Mucosa of descending colon (tissue), 3 donors: Measurements from ENCODE around the gene ANKFY1. TPM values are rescaled to one million over a fixed set of nuclear protein-coding genes. Genes with fewer than 3 reads are reported as not detected.

Experiments used
- ATAC-seq: fragments of 200-7000 bp; cut with Tn5 transposase; one replicate; pipeline ENCODE4 v1.9.1; 2020; ENCODE audit warnings: mild to moderate bottlenecking, moderate library complexity
- DNase-seq, 3 donors: peaks; one replicate each; pipeline ENCODE4 v3.0.0-alpha.2; 2020
- H3K36me3 ChIP-seq: fragments of 200-600 bp; one replicate; pipeline ENCODE4 v1.8.0; 2021; ENCODE audit warnings: low read depth, mild to moderate bottlenecking
- H3K4me1 ChIP-seq: fragments of 200-600 bp; one replicate; pipeline ENCODE4 v1.8.0; 2021; ENCODE audit warnings: low read depth, mild to moderate bottlenecking
- H3K4me3 ChIP-seq: fragments of 200-600 bp; one replicate; pipeline ENCODE4 v1.8.0; 2021; ENCODE audit warnings: mild to moderate bottlenecking
- H3K9me3 ChIP-seq: fragments of 200-600 bp; one replicate; pipeline ENCODE4 v1.8.0; 2021; ENCODE audit warnings: mild to moderate bottlenecking
- intact Hi-C, 2 donors: fragments of 100-400 bp; cut with DNase I in 1 of 2; cut with micrococcal nuclease in 1 of 2; formaldehyde crosslinking; loops; one replicate each; pipeline versions ENCODE4 v1.11.0 to v1.11.1; 2022; cut with DNase I, micrococcal nuclease
- total RNA-seq, 3 donors: library from RNA; stranded (reverse); fragmentation: NEBNext Ultra II Directional in 2 of 3; extraction: Animal tissue kit (Norgen Biotek cat#: 25700) in 2 of 3; gene quantifications; one replicate each; pipeline versions ENCODE4 v1.2.1 to v1.2.4, GENCODE V29; 2021 to 2023
- TF ChIP-seq, protein P1 (sequence below): fragments of 200-600 bp; IDR thresholded peaks from one replicate; pipeline ENCODE4 v1.8.0; 2022; ENCODE audit warnings: antibody characterized with exemption, mild to moderate bottlenecking
- donor health status: DM: no; HTN: no; CAD: no; lungs with moderate emphysema.
- donor health status: DM: no; HTN: no; CAD: no.
- donor health status: DM: no; HTN: yes; CAD: no.

ANKFY1 gene
- total RNA-seq, 3 donors from 2014 or later = 52.0 to 94.3 (median 59.5) TPM

DNA sequence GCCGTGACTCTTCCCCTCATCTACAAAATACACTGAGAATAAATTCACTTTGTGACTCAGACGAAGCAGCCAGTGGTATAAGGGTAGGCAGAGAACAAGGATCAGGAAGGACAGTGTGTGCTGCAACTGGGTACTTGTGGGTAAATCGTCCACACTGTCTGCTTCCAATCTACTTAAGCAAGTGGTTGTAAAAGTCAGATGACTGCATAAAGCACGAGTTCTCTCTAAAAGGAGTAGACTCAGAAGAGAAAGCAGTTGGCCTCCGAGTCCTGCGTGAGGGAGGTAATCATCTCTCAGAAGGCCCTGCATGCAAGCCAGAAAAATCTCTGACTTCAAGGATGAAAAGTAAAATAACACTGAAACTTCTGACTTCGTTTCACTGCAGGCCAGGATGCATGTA is 43.1 kb downstream of the ANKFY1 start:
- ATAC-seq (peak; percentile 96), DNase-seq (peak in 1 of 3 donors; percentile 43)
- TF ChIP-seq, protein P1, sequence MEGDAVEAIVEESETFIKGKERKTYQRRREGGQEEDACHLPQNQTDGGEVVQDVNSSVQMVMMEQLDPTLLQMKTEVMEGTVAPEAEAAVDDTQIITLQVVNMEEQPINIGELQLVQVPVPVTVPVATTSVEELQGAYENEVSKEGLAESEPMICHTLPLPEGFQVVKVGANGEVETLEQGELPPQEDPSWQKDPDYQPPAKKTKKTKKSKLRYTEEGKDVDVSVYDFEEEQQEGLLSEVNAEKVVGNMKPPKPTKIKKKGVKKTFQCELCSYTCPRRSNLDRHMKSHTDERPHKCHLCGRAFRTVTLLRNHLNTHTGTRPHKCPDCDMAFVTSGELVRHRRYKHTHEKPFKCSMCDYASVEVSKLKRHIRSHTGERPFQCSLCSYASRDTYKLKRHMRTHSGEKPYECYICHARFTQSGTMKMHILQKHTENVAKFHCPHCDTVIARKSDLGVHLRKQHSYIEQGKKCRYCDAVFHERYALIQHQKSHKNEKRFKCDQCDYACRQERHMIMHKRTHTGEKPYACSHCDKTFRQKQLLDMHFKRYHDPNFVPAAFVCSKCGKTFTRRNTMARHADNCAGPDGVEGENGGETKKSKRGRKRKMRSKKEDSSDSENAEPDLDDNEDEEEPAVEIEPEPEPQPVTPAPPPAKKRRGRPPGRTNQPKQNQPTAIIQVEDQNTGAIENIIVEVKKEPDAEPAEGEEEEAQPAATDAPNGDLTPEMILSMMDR = no peak
- Histone ChIP-seq H3K36me3 (no peaks in the 10 kb centered on the region), H3K9me3 (no peaks in the 10 kb centered on the region), H3K4me1 (peaks cover 11% of the 10 kb centered on the region), H3K4me3 (no peak overlapping the region)
- intact Hi-C loops = no loop called here

DNA sequence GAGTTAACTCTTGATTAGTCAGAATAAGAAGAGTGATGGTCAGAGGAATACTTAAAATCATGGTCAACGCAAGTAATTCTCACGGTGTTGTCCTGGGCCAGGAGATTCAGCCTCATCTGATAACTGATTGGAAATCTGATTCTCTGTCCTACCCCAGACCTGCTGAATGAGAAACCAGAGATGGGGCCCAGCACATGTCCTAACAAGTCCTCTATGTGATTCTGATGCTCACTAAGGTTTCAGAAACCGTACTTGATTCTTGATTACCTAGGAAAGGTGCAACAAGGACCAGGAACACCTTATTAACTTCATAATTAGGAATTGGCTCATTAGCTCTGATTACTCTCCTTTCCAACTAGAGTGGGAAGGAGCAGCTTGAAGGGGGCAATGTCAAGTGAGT is 44.5 kb downstream of the ANKFY1 start:
- Histone ChIP-seq H3K36me3 (no peaks in the 10 kb centered on the region), H3K9me3 (no peaks in the 10 kb centered on the region), H3K4me3 (no peak overlapping the region), H3K4me1 (peaks cover 11% of the 10 kb centered on the region)
- TF ChIP-seq, protein P1 = no peak
- intact Hi-C loops = loop anchor here in 1 of 2 donors (10.0 kb wide), 2 partner anchors 86 to 196 kb away; no protein-coding TSS in a partner anchor
- ATAC-seq = no peak
- no peak for DNase-seq

- H3K36me3 ChIP-seq = no peaks in the 10 kb centered on the region
- TF ChIP-seq, protein P1 = no peak
- ATAC-seq = no peak
- no peaks in the 10 kb centered on the region for H3K9me3 ChIP-seq
- H3K4me3 ChIP-seq = no peak overlapping the region
- intact Hi-C loops = loop anchor here in 1 of 2 donors (10.0 kb wide), 2 partner anchors 89 to 199 kb away; no protein-coding TSS in a partner anchor
- H3K4me1 ChIP-seq = peaks cover 8% of the 10 kb centered on the region
- DNase-seq = no peak
Measured at GRCh38 chr17:4215882-4216570, 47.8 kb downstream of the ANKFY1 start.

GRCh38 chr17:4214157-4214556 is 49.6 kb downstream of the ANKFY1 start:
- H3K36me3 ChIP-seq = no peaks in the 10 kb centered on the region
- TF ChIP-seq, protein P1 = no peak
- H3K4me1 ChIP-seq = no peaks in the 10 kb centered on the region
- no peak for ATAC-seq
- H3K9me3 ChIP-seq = no peaks in the 10 kb centered on the region
- intact Hi-C loops = loop anchor here in 1 of 2 donors (10.0 kb wide), 2 partner anchors 91 to 201 kb away; no protein-coding TSS in a partner anchor
- DNase-seq = no peak
- no peak overlapping the region for H3K4me3 ChIP-seq

GRCh38 chr17:4209611-4210010 is 54.2 kb downstream of the ANKFY1 start:
- ATAC-seq (no peak), DNase-seq (no peak)
- Histone ChIP-seq H3K4me1 (no peaks in the 10 kb centered on the region), H3K9me3 (no peaks in the 10 kb centered on the region), H3K36me3 (no peaks in the 10 kb centered on the region), H3K4me3 (no peak overlapping the region)
- TF ChIP-seq, protein P1 = no peak
- intact Hi-C loops = loop anchor here (5.0 to 10.0 kb wide), 3 partner anchors 95 to 208 kb away; no protein-coding TSS in a partner anchor
